T-helper 2 cell treated with Interferon-gamma antibody and Interleukin-4, amounts not matched to agents 5 μg/mL and 100 μg/mL, for 36 hours (primary cell): ENCODE data around the gene BRINP2.

ENCODE experiments used
- DNase-seq: peaks from one replicate; pipeline ENCODE4 v3.0.0; 2021; ENCODE audit warnings: low spot score
- H3K27ac Mint-ChIP-seq: one replicate; pipeline ENCODE4 v1.8.0; 2021; ENCODE audit warnings: mild to moderate bottlenecking, mixed read lengths
- H3K27me3 Mint-ChIP-seq: one replicate; pipeline ENCODE4 v1.8.0; 2021; ENCODE audit warnings: low read depth, mixed read lengths
- H3K36me3 Mint-ChIP-seq: one replicate; pipeline ENCODE4 v1.8.0; 2021; ENCODE audit warnings: low read depth, mixed read lengths
- H3K4me1 Mint-ChIP-seq: one replicate; pipeline ENCODE4 v1.8.0; 2021; ENCODE audit warnings: low read depth, mixed read lengths
- H3K4me3 Mint-ChIP-seq: one replicate; pipeline ENCODE4 v1.8.0; 2022; ENCODE audit warnings: mild to moderate bottlenecking, moderate library complexity, mixed read lengths
- H3K9me3 Mint-ChIP-seq: one replicate; pipeline ENCODE4 v1.8.0; 2021; ENCODE audit warnings: mixed read lengths

Gene BRINP2

GRCh38 chr1:177181631-177182291 lies 11.0 kb downstream of the BRINP2 start:
- Mint-ChIP-seq H3K36me3 (no peaks in the 10 kb centered on the region), H3K9me3 (no peaks in the 10 kb centered on the region), H3K27me3 (peaks cover 19% of the 10 kb centered on the region), H3K27ac (no peak overlapping the region), H3K4me3 (peak overlapping the region; percentile 57), H3K4me1 (peaks cover 6% of the 10 kb centered on the region)
- peak; percentile 21 for DNase-seq

GRCh38 chr1:177183836-177184235 lies 13.1 kb downstream of the BRINP2 start:
- no peak overlapping the region for H3K4me3 Mint-ChIP-seq
- no peak for DNase-seq
- H3K36me3 Mint-ChIP-seq, result no peaks in the 10 kb centered on the region
- no peak overlapping the region for H3K27ac Mint-ChIP-seq
- H3K4me1 Mint-ChIP-seq, result peaks cover 6% of the 10 kb centered on the region
- H3K9me3 Mint-ChIP-seq, result no peaks in the 10 kb centered on the region
- peaks cover 15% of the 10 kb centered on the region for H3K27me3 Mint-ChIP-seq

- Mint-ChIP-seq H3K27ac (no peak overlapping the region), H3K36me3 (no peaks in the 10 kb centered on the region), H3K4me3 (no peak overlapping the region), H3K4me1 (peaks cover 6% of the 10 kb centered on the region), H3K9me3 (no peaks in the 10 kb centered on the region), H3K27me3 (peaks cover 12% of the 10 kb centered on the region)
- DNase-seq, result no peak
Measured at GRCh38 chr1:177185209-177185608, 14.5 kb downstream of the BRINP2 start.

GRCh38 chr1:177186639-177187038 lies 15.9 kb downstream of the BRINP2 start:
- Mint-ChIP-seq H3K27ac (no peak overlapping the region), H3K4me1 (peaks cover 4% of the 10 kb centered on the region), H3K4me3 (no peak overlapping the region), H3K9me3 (no peaks in the 10 kb centered on the region), H3K36me3 (no peaks in the 10 kb centered on the region), H3K27me3 (peaks cover 5% of the 10 kb centered on the region)
- DNase-seq, result no peak

GRCh38 chr1:177190308-177190970 lies 19.7 kb downstream of the BRINP2 start:
- Mint-ChIP-seq H3K4me3 (no peak overlapping the region), H3K4me1 (no peaks in the 10 kb centered on the region), H3K27ac (no peak overlapping the region), H3K9me3 (no peaks in the 10 kb centered on the region), H3K27me3 (no peaks in the 10 kb centered on the region), H3K36me3 (no peaks in the 10 kb centered on the region)
- DNase-seq, result no peak

- no peaks in the 10 kb centered on the region for H3K9me3 Mint-ChIP-seq
- no peaks in the 10 kb centered on the region for H3K4me1 Mint-ChIP-seq
- H3K27ac Mint-ChIP-seq, result no peak overlapping the region
- no peak for DNase-seq
- H3K27me3 Mint-ChIP-seq, result no peaks in the 10 kb centered on the region
- no peaks in the 10 kb centered on the region for H3K36me3 Mint-ChIP-seq
- H3K4me3 Mint-ChIP-seq, result no peak overlapping the region
Measured at GRCh38 chr1:177198243-177198642, 27.5 kb downstream of the BRINP2 start.

- no peak overlapping the region for H3K4me3 Mint-ChIP-seq
- no peak for DNase-seq
- H3K4me1 Mint-ChIP-seq, result no peaks in the 10 kb centered on the region
- H3K27ac Mint-ChIP-seq, result no peak overlapping the region
- H3K27me3 Mint-ChIP-seq, result no peaks in the 10 kb centered on the region
- peaks cover 8% of the 10 kb centered on the region for H3K9me3 Mint-ChIP-seq
- H3K36me3 Mint-ChIP-seq, result no peaks in the 10 kb centered on the region
Measured at GRCh38 chr1:177200290-177200689, 29.5 kb downstream of the BRINP2 start.

GRCh38 chr1:177206831-177207355 lies 36.1 kb downstream of the BRINP2 start:
- no peaks in the 10 kb centered on the region for H3K36me3 Mint-ChIP-seq
- DNase-seq, result no peak
- no peak overlapping the region for H3K27ac Mint-ChIP-seq
- no peak overlapping the region for H3K4me3 Mint-ChIP-seq
- H3K27me3 Mint-ChIP-seq, result no peaks in the 10 kb centered on the region
- peaks cover 8% of the 10 kb centered on the region for H3K9me3 Mint-ChIP-seq
- H3K4me1 Mint-ChIP-seq, result no peaks in the 10 kb centered on the region

GRCh38 chr1:177208920-177209319 lies 38.2 kb downstream of the BRINP2 start:
- Mint-ChIP-seq H3K36me3 (no peaks in the 10 kb centered on the region), H3K9me3 (peaks cover 3% of the 10 kb centered on the region), H3K4me1 (no peaks in the 10 kb centered on the region), H3K4me3 (no peak overlapping the region), H3K27ac (no peak overlapping the region), H3K27me3 (no peaks in the 10 kb centered on the region)
- no peak for DNase-seq

GRCh38 chr1:177209357-177209756 lies 38.6 kb downstream of the BRINP2 start:
- H3K36me3 Mint-ChIP-seq, result no peaks in the 10 kb centered on the region

GRCh38 chr1:177210071-177210470 lies 39.3 kb downstream of the BRINP2 start:
- Mint-ChIP-seq H3K27ac (no peak overlapping the region), H3K4me3 (no peak overlapping the region), H3K36me3 (no peaks in the 10 kb centered on the region), H3K4me1 (no peaks in the 10 kb centered on the region), H3K9me3 (no peaks in the 10 kb centered on the region), H3K27me3 (no peaks in the 10 kb centered on the region)
- no peak for DNase-seq

More at GRCh38 chr1:177209357-177209756, 38.6 kb downstream of the BRINP2 start:
- no peaks in the 10 kb centered on the region for H3K4me1 Mint-ChIP-seq
- no peak overlapping the region for H3K27ac Mint-ChIP-seq
- no peak for DNase-seq
- no peaks in the 10 kb centered on the region for H3K27me3 Mint-ChIP-seq
- H3K9me3 Mint-ChIP-seq, result no peaks in the 10 kb centered on the region
- no peak overlapping the region for H3K4me3 Mint-ChIP-seq

- no peaks in the 10 kb centered on the region for H3K4me1 Mint-ChIP-seq
- no peak overlapping the region for H3K4me3 Mint-ChIP-seq
- peaks cover 3% of the 10 kb centered on the region for H3K9me3 Mint-ChIP-seq
- no peak overlapping the region for H3K27ac Mint-ChIP-seq
- H3K36me3 Mint-ChIP-seq, result no peaks in the 10 kb centered on the region
- H3K27me3 Mint-ChIP-seq, result no peaks in the 10 kb centered on the region
- DNase-seq, result no peak
Measured at GRCh38 chr1:177211231-177211630, 40.5 kb downstream of the BRINP2 start.

GRCh38 chr1:177216587-177217202 lies 45.9 kb downstream of the BRINP2 start:
- no peaks in the 10 kb centered on the region for H3K36me3 Mint-ChIP-seq
- no peak overlapping the region for H3K4me3 Mint-ChIP-seq
- H3K4me1 Mint-ChIP-seq, result no peaks in the 10 kb centered on the region
- H3K9me3 Mint-ChIP-seq, result peaks cover 14% of the 10 kb centered on the region
- DNase-seq, result no peak
- no peaks in the 10 kb centered on the region for H3K27me3 Mint-ChIP-seq
- H3K27ac Mint-ChIP-seq, result no peak overlapping the region
